Right atrium auricular region (tissue), 2 donors: ENCODE measurements around the gene OR8G5. TPM values are rescaled to one million over a fixed set of nuclear protein-coding genes. Genes with fewer than 3 reads are reported as not detected.

Source experiments
- DNase-seq: peaks from one replicate; pipeline ENCODE4 v3.0.0-alpha.2; 2019; ENCODE audit warnings: low spot score
- H3K27ac ChIP-seq, 2 donors: fragments of 200-600 bp; sonication (generic); 1 replicate in 1 of 2; 2 replicates in 1 of 2; pipeline ENCODE4 v1.5.1; 2016 to 2019
- H3K27me3 ChIP-seq, 2 donors: fragments of 200-600 bp; sonication (generic); one replicate each; pipeline versions ENCODE4 v1.5.1 to v1.6.0; 2017 to 2019
- H3K36me3 ChIP-seq: fragments of 200-600 bp; sonication (generic); one replicate; pipeline ENCODE4 v1.5.1; 2016
- H3K4me1 ChIP-seq, 2 donors: fragments of 200-600 bp; sonication (generic); one replicate each; pipeline versions ENCODE4 v1.5.1 to v1.6.0; 2017 to 2019
- H3K4me3 ChIP-seq, 2 donors: fragments of 200-600 bp; sonication (generic); 1 replicate in 1 of 2; 2 replicates in 1 of 2; pipeline ENCODE4 v1.5.1; 2017 to 2019; ENCODE audit warnings: mild to moderate bottlenecking in 1 of 2, moderate library complexity in 1 of 2
- H3K9me3 ChIP-seq, 2 donors: fragments of 200-600 bp; sonication (generic); one replicate each; pipeline ENCODE4 v1.5.1; 2019
- total RNA-seq, 2 donors: library from RNA; depleted of rRNA; stranded (reverse); fragments of >200 nt; gene quantifications; one replicate each; pipeline ENCODE4 v1.1.0, GENCODE V29; 2016
- TF ChIP-seq, protein P1 (sequence below), 2 donors: fragments of 200-600 bp; sonication (generic); IDR thresholded peaks; one replicate each; pipeline ENCODE4 v1.5.1; 2019; ENCODE audit warnings: antibody characterized with exemption in 2 of 2

The OR8G5 gene, protein sequence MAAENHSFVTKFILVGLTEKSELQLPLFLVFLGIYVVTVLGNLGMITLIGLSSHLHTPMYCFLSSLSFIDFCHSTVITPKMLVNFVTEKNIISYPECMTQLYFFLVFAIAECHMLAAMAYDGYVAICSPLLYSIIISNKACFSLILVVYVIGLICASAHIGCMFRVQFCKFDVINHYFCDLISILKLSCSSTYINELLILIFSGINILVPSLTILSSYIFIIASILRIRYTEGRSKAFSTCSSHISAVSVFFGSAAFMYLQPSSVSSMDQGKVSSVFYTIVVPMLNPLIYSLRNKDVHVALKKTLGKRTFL
- total RNA-seq = not detected

DNA sequence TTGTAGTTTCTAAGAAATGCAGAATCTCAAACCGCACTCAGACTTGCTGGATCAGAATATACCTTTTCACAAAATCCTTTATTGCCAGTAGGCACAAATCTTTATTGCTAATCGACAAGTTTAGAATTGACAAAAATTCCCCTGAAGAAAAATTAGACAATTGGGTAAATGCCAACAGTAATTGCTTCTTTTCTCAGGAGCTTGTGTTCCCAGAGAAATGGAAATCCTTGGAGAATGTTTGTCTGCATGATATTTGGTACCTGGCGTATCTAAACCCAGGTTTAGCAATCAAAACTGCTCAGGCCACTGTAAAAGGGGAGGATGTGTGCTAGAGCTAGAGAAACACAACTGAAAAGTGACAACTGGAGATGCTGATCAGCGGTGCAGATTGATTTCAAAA, at the start of gene OR8G5:
Gene OR8G5 (plus strand): TSS at position 301 of the 400 bp plus-strand sequence. CDS start 8,556 bp downstream, outside the sequence.
- no peaks in the 10 kb centered on the region for H3K4me1 ChIP-seq
- H3K4me3 ChIP-seq = no peak within 1 kb of the TSS
- TF ChIP-seq, protein P1, sequence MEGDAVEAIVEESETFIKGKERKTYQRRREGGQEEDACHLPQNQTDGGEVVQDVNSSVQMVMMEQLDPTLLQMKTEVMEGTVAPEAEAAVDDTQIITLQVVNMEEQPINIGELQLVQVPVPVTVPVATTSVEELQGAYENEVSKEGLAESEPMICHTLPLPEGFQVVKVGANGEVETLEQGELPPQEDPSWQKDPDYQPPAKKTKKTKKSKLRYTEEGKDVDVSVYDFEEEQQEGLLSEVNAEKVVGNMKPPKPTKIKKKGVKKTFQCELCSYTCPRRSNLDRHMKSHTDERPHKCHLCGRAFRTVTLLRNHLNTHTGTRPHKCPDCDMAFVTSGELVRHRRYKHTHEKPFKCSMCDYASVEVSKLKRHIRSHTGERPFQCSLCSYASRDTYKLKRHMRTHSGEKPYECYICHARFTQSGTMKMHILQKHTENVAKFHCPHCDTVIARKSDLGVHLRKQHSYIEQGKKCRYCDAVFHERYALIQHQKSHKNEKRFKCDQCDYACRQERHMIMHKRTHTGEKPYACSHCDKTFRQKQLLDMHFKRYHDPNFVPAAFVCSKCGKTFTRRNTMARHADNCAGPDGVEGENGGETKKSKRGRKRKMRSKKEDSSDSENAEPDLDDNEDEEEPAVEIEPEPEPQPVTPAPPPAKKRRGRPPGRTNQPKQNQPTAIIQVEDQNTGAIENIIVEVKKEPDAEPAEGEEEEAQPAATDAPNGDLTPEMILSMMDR (IDR thresholded peaks at IDR 0.05) = no peak

DNA sequence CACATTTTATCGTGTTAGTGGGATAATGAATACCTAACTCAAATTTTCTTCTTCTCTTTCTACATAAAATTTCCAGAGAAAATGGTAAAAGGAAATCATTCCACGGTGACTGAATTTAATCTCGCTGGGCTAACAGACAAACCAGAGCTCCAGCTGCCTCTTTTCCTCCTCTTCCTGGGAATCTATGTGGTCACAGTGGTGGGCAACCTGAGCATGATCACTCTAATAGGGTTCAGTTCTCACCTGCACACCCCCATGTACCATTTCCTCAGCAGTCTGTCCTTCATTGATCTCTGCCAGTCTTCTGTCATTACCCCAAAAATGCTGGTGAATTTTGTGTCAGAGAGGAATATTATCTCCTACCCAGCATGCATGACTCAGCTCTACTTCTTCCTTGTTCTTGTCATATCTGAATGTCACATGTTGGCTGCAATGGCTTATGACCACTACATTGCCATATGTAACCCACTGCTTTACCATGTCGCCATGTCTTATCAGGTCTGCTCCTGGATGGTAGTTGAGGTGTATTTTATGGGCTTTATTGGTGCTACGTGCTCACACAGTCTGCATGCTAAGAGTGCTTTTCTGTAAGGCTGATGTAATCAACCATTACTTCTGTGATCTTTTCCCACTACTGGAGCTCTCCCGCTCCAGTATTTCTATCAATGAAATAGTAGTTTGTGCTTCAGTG, 48.9 kb upstream of the OR8G5 start:
- Histone ChIP-seq H3K27ac (no peak overlapping the region), H3K27me3 (no peaks in the 10 kb centered on the region), H3K9me3 (no peaks in the 10 kb centered on the region), H3K4me1 (no peaks in the 10 kb centered on the region), H3K4me3 (no peak overlapping the region), H3K36me3 (no peaks in the 10 kb centered on the region)
- DNase-seq = no peak
- TF ChIP-seq, protein P1 (IDR thresholded peaks at IDR 0.05) = no peak

More for the DNA sequence above, at the start of gene OR8G5:
- no peak for DNase-seq
- no peak within 1 kb of the TSS for H3K27ac ChIP-seq
- H3K27me3 ChIP-seq = no peaks in the 10 kb centered on the region
- no peaks in the 10 kb centered on the region for H3K9me3 ChIP-seq
- H3K36me3 ChIP-seq = no peaks in the 10 kb centered on the region

DNA sequence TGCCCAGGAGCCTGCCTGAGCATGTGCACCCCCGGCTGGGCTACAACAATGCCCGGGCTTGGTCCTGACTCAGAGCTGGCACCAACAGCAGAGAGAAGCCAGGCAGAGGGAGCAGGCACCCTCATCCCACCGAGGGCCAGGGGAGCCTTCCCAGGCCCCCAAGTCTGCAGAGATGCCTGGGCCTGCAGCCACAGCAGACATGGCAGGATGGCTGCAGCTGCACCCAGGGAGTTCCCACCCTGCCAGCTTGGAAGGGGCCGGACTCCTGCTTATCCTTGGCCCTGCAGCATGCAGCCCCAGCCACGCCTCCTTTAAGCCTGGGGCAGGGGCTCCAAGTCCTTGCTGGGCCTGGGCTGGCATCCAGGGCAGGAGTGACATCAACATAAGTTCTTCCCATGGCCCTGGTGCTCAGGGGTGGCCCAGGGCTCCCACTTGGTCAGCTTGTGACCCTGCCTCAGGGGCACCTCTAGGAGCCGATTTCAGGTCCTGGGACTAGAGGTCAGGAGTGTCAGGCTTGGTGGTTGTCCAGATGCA, 46.3 kb upstream of the OR8G5 start:
- Histone ChIP-seq H3K9me3 (no peaks in the 10 kb centered on the region), H3K36me3 (no peaks in the 10 kb centered on the region), H3K27me3 (no peaks in the 10 kb centered on the region), H3K27ac (no peak overlapping the region), H3K4me3 (no peak overlapping the region), H3K4me1 (no peaks in the 10 kb centered on the region)
- no peak for DNase-seq
- TF ChIP-seq, protein P1 (IDR thresholded peaks at IDR 0.05) = no peak

DNA sequence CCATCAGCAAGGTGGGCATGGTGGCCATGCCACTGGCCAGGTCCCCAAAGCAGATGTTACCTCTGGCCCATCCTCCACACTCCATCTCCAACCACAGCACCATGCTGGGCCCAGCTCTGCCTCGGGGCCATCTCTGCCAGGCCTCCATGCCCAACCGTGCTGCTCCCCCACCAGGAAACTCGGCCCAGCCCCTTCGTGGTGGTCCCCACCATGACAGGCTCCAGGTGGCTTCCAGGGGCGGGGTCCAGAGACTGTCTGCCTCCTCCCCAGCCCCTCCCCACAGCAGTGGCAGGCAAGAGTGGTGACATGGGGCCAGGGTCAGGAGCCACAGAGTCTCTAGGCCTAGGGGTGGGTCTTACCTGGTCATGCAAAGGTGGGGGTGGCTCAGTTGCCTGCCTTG, 45.8 kb upstream of the OR8G5 start:
- H3K36me3 ChIP-seq = no peaks in the 10 kb centered on the region
- H3K4me1 ChIP-seq = no peaks in the 10 kb centered on the region
- no peak for DNase-seq
- H3K27ac ChIP-seq = no peak overlapping the region
- no peaks in the 10 kb centered on the region for H3K27me3 ChIP-seq
- H3K9me3 ChIP-seq = no peaks in the 10 kb centered on the region
- no peak overlapping the region for H3K4me3 ChIP-seq
- TF ChIP-seq, protein P1 (IDR thresholded peaks at IDR 0.05) = no peak

DNA sequence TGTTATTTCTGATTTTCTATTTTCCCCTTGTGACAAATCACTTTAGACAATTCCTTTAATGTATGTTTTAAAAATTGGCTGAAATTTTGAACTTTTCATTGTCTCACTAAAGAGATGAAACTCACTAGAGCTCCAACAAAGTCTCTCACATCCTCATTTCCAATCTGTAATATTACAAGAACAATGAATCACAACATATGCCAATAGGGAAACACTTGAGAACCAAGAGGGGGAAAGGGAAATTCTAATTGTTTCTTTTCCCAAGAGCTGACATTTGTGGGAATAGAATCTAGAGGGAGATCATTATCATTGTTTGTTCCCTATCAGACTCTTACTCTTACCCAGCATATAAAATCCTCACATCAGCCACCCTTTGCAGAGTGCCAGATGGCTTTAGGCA, 44.9 kb upstream of the OR8G5 start:
- Histone ChIP-seq H3K36me3 (no peaks in the 10 kb centered on the region), H3K27ac (no peak overlapping the region), H3K4me3 (no peak overlapping the region), H3K9me3 (no peaks in the 10 kb centered on the region), H3K27me3 (no peaks in the 10 kb centered on the region), H3K4me1 (no peaks in the 10 kb centered on the region)
- no peak for DNase-seq
- TF ChIP-seq, protein P1 (IDR thresholded peaks at IDR 0.05) = no peak
